Panc1 (cell line): Measurements from ENCODE around the gene SLC3A2. TPM values are rescaled to one million over a fixed set of nuclear protein-coding genes. Genes with fewer than 3 reads are reported as not detected.

Source experiments
- ATAC-seq: fragments of 200-7000 bp; cut with Tn5 transposase; 2 replicates; pipeline ENCODE4 v1.9.1; 2020; ENCODE audit warnings: mild to moderate bottlenecking, moderate library complexity
- BruUV-seq: library from RNA; stranded (reverse); fragments of 400-500 nt; replicated peaks from 2 replicates; lab custom pipeline; 2021; lab: Mats Ljungman, UMichigan
- CTCF ChIA-PET: fragments of 300-600 bp; sonication (Branson Sonifier 250); formaldehyde crosslinking; loops from one replicate; lab custom pipeline; 2022; ENCODE audit warnings: antibody characterized with exemption; lab: Charles Lee
- POLR2A ChIA-PET: fragments of 300-600 bp; sonication (Branson Sonifier 250); formaldehyde crosslinking; loops from one replicate; lab custom pipeline; 2022; ENCODE audit warnings: antibody characterized with exemption; lab: Charles Lee
- DNase-seq: peaks from one replicate; pipeline ENCODE4 v3.0.0-alpha.2; 2010; ENCODE audit warnings: low read depth, low spot score
- H3K27ac ChIP-seq: 2 replicates; pipeline ENCODE4 v1.5.1; 2011; ENCODE audit warnings: mild to moderate bottlenecking, low read length, inconsistent platforms
- H3K27me3 ChIP-seq: fragments of 200-500 bp; sonication (Bioruptor generic); 2 replicates; pipeline ENCODE4 v1.6.0; 2014; ENCODE audit warnings: low read length, inconsistent platforms; ENCODE audit not compliant: control insufficient read depth, insufficient read depth
- H3K36me3 ChIP-seq: fragments of 200-500 bp; sonication (Bioruptor generic); 2 replicates; pipeline ENCODE4 v1.5.1; 2014; ENCODE audit warnings: inconsistent platforms, mild to moderate bottlenecking, low read length, moderate library complexity; ENCODE audit not compliant: control insufficient read depth, insufficient read depth
- H3K4me1 ChIP-seq: 2 replicates; pipeline ENCODE4 v1.5.1; 2011; ENCODE audit warnings: inconsistent platforms, mild to moderate bottlenecking, low read length, moderate library complexity; ENCODE audit not compliant: control insufficient read depth, insufficient read depth
- H3K4me3 ChIP-seq, 2 experiments: 2 replicates each; pipeline ENCODE4 v1.5.1; 2011 to 2012; ENCODE audit warnings: low read depth in 2 of 2, low read length in 2 of 2, mild to moderate bottlenecking in 2 of 2, inconsistent platforms in 1 of 2, moderate library complexity in 1 of 2
- H3K9me3 ChIP-seq: fragments of 200-500 bp; sonication (Bioruptor generic); 2 replicates; pipeline ENCODE4 v1.5.1; 2014; ENCODE audit warnings: low read depth, mild to moderate bottlenecking, inconsistent platforms, low read length, moderate library complexity; ENCODE audit not compliant: control insufficient read depth, insufficient read depth
- POLR2AphosphoS5 ChIP-seq: IDR thresholded peaks from 2 replicates; pipeline ENCODE4 v1.6.1; 2012; ENCODE audit warnings: mild to moderate bottlenecking, low read depth, low read length, moderate library complexity
- SIN3A ChIP-seq: IDR thresholded peaks from 2 replicates; pipeline ENCODE4 v1.6.1; 2012; ENCODE audit warnings: low read depth, mild to moderate bottlenecking, low read length, moderate library complexity, borderline replicate concordance; ENCODE audit not compliant: insufficient read depth
- TCF7L2 ChIP-seq: IDR thresholded peaks from 2 replicates; pipeline ENCODE4 v1.6.1; 2011; ENCODE audit warnings: mild to moderate bottlenecking, low read depth, low read length, inconsistent platforms
- in situ Hi-C: cut with HindIII; loops from 2 replicates; pipeline ENCODE4 v1.10.0; 2016; ENCODE audit warnings: low sequenced_read_pairs, low pct_unique_long_range_greater_than_20kb
- intact Hi-C: fragments of 100-400 bp; cut with micrococcal nuclease; formaldehyde crosslinking; loops from one replicate; pipeline ENCODE4 v1.10.0; 2022; ENCODE audit not compliant: unreplicated experiment
- total RNA-seq: library from RNA; stranded (reverse); gene quantifications from one replicate; pipeline ENCODE4 v1.2.1, GENCODE V29; 2021; ENCODE audit not compliant: unreplicated experiment
- TF ChIP-seq, protein P1 (sequence below), 2 experiments: IDR thresholded peaks; 2 replicates each; pipeline ENCODE4 v1.6.1; 2011 to 2012; ENCODE audit warnings: low read depth in 2 of 2, control low read depth in 1 of 2, low read length in 1 of 2, mild to moderate bottlenecking in 1 of 2, moderate library complexity in 1 of 2; ENCODE audit not compliant: insufficient read depth in 1 of 2
- TF ChIP-seq, protein P2 (sequence below): fragments of 450-650 bp; IDR thresholded peaks from 2 replicates; pipeline ENCODE4 v1.5.1; 2017; ENCODE audit warnings: mild to moderate bottlenecking

The SLC3A2 gene
- total RNA-seq, 1 experiment from 2014 or later: 184 TPM

DNA sequence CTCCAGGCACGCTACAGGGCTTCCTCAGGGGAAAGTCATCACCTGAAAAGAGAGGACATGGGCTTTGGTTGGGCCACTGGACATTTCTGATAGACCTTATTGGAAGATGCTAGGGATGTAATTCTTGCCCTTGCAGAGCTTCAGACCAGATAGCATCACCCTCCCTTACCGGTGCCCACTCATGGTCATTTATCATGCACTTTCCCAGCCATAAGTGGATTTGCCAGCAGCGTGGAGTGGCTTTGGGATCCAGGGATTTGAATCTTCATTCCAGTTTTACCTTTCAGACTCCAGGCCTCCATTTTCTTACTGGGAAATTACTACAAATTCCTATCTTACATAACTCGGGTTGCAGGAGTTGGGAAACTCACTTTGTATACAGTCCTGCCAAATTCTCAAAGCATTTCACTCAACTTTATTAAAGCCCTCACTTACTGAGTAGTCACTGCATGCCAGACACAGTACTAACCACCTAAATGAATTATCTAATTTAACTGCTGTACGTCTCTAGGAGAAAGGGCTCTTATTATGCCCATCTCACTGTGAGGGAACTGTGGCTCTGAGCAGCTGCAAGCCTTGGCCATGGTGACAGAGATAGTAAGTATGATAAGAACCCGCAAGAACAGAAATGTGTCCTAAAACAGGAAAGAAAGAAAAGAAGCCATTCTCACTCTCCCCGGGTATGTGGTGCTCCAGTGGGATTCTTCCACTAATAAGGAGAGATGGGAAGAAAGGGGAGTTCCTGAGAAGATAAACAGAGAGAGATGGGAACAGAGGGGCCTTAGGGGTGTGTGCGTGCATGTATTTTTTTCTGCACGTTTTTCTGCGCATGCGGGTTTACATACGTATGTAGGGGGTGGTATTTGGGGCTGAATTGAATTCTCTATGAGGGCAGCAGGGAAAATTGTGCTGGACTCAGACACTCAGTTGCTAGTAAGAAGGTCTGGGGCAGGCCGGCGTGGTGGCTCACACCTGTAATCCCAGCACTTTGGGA, 30.7 kb downstream of the SLC3A2 start:
- CTCF ChIA-PET: no interaction called here
- in situ Hi-C loops: no loop called here

DNA sequence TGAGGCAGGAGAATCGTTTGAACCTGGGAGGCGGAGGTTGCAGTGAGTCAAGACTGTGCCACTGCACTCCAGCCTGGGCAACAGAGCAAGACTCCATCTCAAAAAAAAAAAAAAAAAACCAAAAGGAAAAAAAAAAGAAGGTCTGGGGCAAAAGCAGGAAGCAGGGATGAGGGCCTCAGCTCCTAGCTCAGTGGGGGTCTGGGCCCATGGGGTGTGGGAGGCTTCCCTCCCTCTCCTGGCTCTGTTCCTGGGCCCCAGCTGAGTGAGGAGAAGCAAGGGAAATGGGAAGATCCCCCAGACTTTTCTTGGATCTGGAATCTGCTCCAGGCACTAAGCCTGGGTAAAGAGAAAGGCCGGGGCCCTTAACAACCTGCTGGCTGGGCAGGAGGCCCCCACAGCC, 31.6 kb downstream of the SLC3A2 start:
- in situ Hi-C loops: no loop called here
- no TSS peak for BruUV-seq

More for the DNA sequence above, 30.7 kb downstream of the SLC3A2 start:
- no peak for DNase-seq
- TF ChIP-seq TCF7L2: no peak
- TF ChIP-seq POLR2AphosphoS5: no peak
- TF ChIP-seq, protein P1, sequence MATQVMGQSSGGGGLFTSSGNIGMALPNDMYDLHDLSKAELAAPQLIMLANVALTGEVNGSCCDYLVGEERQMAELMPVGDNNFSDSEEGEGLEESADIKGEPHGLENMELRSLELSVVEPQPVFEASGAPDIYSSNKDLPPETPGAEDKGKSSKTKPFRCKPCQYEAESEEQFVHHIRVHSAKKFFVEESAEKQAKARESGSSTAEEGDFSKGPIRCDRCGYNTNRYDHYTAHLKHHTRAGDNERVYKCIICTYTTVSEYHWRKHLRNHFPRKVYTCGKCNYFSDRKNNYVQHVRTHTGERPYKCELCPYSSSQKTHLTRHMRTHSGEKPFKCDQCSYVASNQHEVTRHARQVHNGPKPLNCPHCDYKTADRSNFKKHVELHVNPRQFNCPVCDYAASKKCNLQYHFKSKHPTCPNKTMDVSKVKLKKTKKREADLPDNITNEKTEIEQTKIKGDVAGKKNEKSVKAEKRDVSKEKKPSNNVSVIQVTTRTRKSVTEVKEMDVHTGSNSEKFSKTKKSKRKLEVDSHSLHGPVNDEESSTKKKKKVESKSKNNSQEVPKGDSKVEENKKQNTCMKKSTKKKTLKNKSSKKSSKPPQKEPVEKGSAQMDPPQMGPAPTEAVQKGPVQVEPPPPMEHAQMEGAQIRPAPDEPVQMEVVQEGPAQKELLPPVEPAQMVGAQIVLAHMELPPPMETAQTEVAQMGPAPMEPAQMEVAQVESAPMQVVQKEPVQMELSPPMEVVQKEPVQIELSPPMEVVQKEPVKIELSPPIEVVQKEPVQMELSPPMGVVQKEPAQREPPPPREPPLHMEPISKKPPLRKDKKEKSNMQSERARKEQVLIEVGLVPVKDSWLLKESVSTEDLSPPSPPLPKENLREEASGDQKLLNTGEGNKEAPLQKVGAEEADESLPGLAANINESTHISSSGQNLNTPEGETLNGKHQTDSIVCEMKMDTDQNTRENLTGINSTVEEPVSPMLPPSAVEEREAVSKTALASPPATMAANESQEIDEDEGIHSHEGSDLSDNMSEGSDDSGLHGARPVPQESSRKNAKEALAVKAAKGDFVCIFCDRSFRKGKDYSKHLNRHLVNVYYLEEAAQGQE (IDR thresholded peaks at IDR 0.05; ENCODE audit: insufficient read depth in 1 of 2, low read depth in 2 of 2, low read length in 1 of 2): no peak
- TF ChIP-seq, protein P2, sequence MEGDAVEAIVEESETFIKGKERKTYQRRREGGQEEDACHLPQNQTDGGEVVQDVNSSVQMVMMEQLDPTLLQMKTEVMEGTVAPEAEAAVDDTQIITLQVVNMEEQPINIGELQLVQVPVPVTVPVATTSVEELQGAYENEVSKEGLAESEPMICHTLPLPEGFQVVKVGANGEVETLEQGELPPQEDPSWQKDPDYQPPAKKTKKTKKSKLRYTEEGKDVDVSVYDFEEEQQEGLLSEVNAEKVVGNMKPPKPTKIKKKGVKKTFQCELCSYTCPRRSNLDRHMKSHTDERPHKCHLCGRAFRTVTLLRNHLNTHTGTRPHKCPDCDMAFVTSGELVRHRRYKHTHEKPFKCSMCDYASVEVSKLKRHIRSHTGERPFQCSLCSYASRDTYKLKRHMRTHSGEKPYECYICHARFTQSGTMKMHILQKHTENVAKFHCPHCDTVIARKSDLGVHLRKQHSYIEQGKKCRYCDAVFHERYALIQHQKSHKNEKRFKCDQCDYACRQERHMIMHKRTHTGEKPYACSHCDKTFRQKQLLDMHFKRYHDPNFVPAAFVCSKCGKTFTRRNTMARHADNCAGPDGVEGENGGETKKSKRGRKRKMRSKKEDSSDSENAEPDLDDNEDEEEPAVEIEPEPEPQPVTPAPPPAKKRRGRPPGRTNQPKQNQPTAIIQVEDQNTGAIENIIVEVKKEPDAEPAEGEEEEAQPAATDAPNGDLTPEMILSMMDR: no peak
- TF ChIP-seq SIN3A: no peak
- H3K27ac ChIP-seq: no peak overlapping the region
- H3K36me3 ChIP-seq: no peaks in the 10 kb centered on the region
- H3K27me3 ChIP-seq: no peaks in the 10 kb centered on the region
- no peaks in the 10 kb centered on the region for H3K9me3 ChIP-seq
- POLR2A ChIA-PET: no interaction called here
- H3K4me1 ChIP-seq: no peaks in the 10 kb centered on the region
- BruUV-seq: no TSS peak
- no peak overlapping the region for H3K4me3 ChIP-seq
- intact Hi-C loops: no loop called here
- ATAC-seq: no peak

More for the DNA sequence above, 31.6 kb downstream of the SLC3A2 start:
- CTCF ChIA-PET: no interaction called here
- Histone ChIP-seq H3K9me3 (no peaks in the 10 kb centered on the region), H3K4me3 (no peak overlapping the region), H3K36me3 (no peaks in the 10 kb centered on the region), H3K27me3 (no peaks in the 10 kb centered on the region), H3K4me1 (no peaks in the 10 kb centered on the region), H3K27ac (no peak overlapping the region)
- intact Hi-C loops: no loop called here
- ATAC-seq (no peak), DNase-seq (no peak)
- TF ChIP-seq, protein P1 (IDR thresholded peaks at IDR 0.05; ENCODE audit: insufficient read depth in 1 of 2, low read depth in 2 of 2, low read length in 1 of 2): no peak
- TF ChIP-seq, protein P2: no peak
- TF ChIP-seq POLR2AphosphoS5: no peak
- no peak for TF ChIP-seq TCF7L2
- no peak for TF ChIP-seq SIN3A
- POLR2A ChIA-PET: no interaction called here
